Choroid plexus epithelial cell (primary cell): ENCODE measurements around the gene STAMBPL1.

Experiments
- DNase-seq: peaks from one replicate; pipeline ENCODE4 v3.0.0-alpha.2; 2010; ENCODE audit warnings: low read depth
- H3K4me3 ChIP-seq: 2 replicates; pipeline ENCODE4 v1.5.1; 2011; ENCODE audit warnings: low read depth, mild to moderate bottlenecking, control low read depth, low read length, moderate library complexity
- CTCF ChIP-seq: conservative IDR thresholded peaks from 2 replicates; pipeline ENCODE4 v1.5.1; 2011; ENCODE audit warnings: low read depth, mild to moderate bottlenecking, control low read depth, inconsistent platforms, low read length, moderate library complexity

Gene STAMBPL1

GRCh38 chr10:88946200-88946599 is 66.2 kb downstream of the STAMBPL1 start:
- no peak overlapping the region for H3K4me3 ChIP-seq
- no peak for TF ChIP-seq CTCF
- no peak for DNase-seq

- H3K4me3 ChIP-seq = no peak overlapping the region
Observed at GRCh38 chr10:88946965-88947590, 67.0 kb downstream of the STAMBPL1 start.

GRCh38 chr10:88949051-88949450 is 69.0 kb downstream of the STAMBPL1 start:
- no peak for TF ChIP-seq CTCF
- DNase-seq = no peak
- no peak overlapping the region for H3K4me3 ChIP-seq

More at GRCh38 chr10:88946965-88947590, 67.0 kb downstream of the STAMBPL1 start:
- no peak for DNase-seq
- no peak for TF ChIP-seq CTCF

GRCh38 chr10:88949912-88950837 is 70.1 kb downstream of the STAMBPL1 start:
- no peak for DNase-seq
- TF ChIP-seq CTCF = no peak
- no peak overlapping the region for H3K4me3 ChIP-seq

GRCh38 chr10:88952647-88953111 is 72.6 kb downstream of the STAMBPL1 start, which contains the start of gene ACTA2:
Gene ACTA2, minus strand, starts transcription at chr10:88952773. Its CDS starts 3,843 bp downstream, at chr10:88948930.
- peak within 1 kb of the TSS; percentile 18 for H3K4me3 ChIP-seq
- peak; percentile 36 for DNase-seq
- no peak for TF ChIP-seq CTCF

GRCh38 chr10:88953662-88954061 is 73.6 kb downstream of the STAMBPL1 start:
- H3K4me3 ChIP-seq = no peak overlapping the region
- no peak for DNase-seq
- TF ChIP-seq CTCF = no peak
